Activated CD8-positive, alpha-beta memory T cell treated with anti-CD3 and anti-CD28 coated beads, Interleukin-2, amount 50 U/mL, for 48 hours (primary cell): ENCODE data around the gene MARCHF11.

ENCODE experiments used
- DNase-seq: peaks from one replicate; pipeline ENCODE4 v3.0.0-alpha.2; 2020

Gene MARCHF11

GRCh38 chr5:16049761-16050160 lies 129.8 kb downstream of the MARCHF11 start:
- DNase-seq: no peak

GRCh38 chr5:16048132-16048531 lies 131.5 kb downstream of the MARCHF11 start:
- DNase-seq: no peak

- no peak for DNase-seq
Measured at GRCh38 chr5:16043349-16043965, 136.1 kb downstream of the MARCHF11 start.

GRCh38 chr5:16037121-16037845 lies 142.3 kb downstream of the MARCHF11 start:
- no peak for DNase-seq

- no peak for DNase-seq
Measured at GRCh38 chr5:16034319-16035001, 145.1 kb downstream of the MARCHF11 start.

- no peak for DNase-seq
Measured at GRCh38 chr5:16033187-16033925, 146.2 kb downstream of the MARCHF11 start.

- DNase-seq: no peak
Measured at GRCh38 chr5:16028708-16029107, 150.9 kb downstream of the MARCHF11 start.

GRCh38 chr5:16025681-16026080 lies 153.9 kb downstream of the MARCHF11 start:
- no peak for DNase-seq

- DNase-seq: no peak
Measured at GRCh38 chr5:16018970-16019369, 160.6 kb downstream of the MARCHF11 start.

- DNase-seq: no peak
Measured at GRCh38 chr5:16017720-16018119, 161.9 kb downstream of the MARCHF11 start.
